ENCODE data around the gene VWF. TPM values are rescaled to one million over a fixed set of nuclear protein-coding genes. Genes with fewer than 3 reads are reported as not detected.
A peak's percentile ranks its signal among the peaks of the same experiment; 100 is the strongest.
"Not testable (repeated sequence)": the region's sequence is repeated elsewhere in the genome, so short reads cannot be mapped to it uniquely, and the experiment has no call there.

The VWF gene
- total RNA-seq, 1 donor from 2014 or later, result not detected

DNA sequence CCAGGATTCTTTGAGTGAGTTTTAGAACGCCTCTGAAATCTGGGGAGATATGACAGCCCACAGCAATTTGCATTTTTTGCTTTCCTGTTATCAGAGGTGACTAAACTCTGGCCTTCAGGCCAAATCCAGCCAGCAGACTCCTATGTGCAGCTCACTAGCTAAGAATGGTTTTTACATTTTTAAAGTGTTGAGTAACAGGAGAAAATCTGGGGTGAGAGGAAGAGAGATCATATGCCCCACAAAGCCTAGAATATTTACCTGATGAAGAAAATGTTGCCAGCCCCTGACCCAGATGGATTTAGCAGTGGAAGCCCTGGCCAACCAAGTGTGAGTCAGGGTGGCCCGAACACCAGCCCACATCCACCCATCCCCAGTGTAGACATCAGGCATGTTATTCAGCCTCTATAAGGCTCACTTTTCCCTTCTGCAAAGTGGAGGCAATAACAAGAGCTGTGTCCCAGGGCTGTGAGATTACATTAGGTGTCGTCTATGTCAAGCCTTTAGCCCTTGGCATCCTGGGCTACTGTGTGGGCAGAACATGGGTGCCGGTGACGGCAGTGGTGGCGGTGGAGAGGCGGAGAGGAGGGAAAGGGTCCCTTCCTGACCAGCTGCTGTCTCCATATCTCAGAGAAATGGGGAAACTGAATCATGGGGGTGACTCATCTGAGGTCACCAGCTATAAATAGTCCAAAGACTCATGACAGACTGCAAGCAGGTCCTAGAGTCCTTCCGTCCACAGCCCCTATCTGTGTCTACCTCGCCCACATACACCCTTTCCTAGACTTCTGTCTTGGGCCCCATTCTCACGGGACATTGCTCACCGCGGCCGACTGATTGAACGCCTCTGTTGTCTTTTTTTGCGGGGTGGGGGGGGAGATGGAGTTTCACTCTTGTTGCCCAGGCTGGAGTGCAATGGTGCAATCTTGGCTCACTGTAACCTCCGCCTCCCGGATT, 43.1 kb upstream of the VWF start:
- DNase-seq, result no peak
- Mint-ChIP-seq H3K4me3 (peak overlapping the region; percentile 32), H3K9me3 (no peaks in the 10 kb centered on the region), H3K36me3 (ENCODE audit: low read depth) (no peaks in the 10 kb centered on the region), H3K4me1 (peaks cover 13% of the 10 kb centered on the region), H3K27ac (peak overlapping the region; percentile 64), H3K27me3 (no peaks in the 10 kb centered on the region)
- intact Hi-C loops (cut with micrococcal nuclease), result no loop called here
- ATAC-seq (ENCODE audit: low read depth), result peak; percentile 80
- POLR2A ChIA-PET, result no interaction called here
- TF ChIP-seq, protein P1, sequence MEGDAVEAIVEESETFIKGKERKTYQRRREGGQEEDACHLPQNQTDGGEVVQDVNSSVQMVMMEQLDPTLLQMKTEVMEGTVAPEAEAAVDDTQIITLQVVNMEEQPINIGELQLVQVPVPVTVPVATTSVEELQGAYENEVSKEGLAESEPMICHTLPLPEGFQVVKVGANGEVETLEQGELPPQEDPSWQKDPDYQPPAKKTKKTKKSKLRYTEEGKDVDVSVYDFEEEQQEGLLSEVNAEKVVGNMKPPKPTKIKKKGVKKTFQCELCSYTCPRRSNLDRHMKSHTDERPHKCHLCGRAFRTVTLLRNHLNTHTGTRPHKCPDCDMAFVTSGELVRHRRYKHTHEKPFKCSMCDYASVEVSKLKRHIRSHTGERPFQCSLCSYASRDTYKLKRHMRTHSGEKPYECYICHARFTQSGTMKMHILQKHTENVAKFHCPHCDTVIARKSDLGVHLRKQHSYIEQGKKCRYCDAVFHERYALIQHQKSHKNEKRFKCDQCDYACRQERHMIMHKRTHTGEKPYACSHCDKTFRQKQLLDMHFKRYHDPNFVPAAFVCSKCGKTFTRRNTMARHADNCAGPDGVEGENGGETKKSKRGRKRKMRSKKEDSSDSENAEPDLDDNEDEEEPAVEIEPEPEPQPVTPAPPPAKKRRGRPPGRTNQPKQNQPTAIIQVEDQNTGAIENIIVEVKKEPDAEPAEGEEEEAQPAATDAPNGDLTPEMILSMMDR (IDR thresholded peaks at IDR 0.05), result no peak
- CTCF ChIA-PET, result no interaction called here

DNA sequence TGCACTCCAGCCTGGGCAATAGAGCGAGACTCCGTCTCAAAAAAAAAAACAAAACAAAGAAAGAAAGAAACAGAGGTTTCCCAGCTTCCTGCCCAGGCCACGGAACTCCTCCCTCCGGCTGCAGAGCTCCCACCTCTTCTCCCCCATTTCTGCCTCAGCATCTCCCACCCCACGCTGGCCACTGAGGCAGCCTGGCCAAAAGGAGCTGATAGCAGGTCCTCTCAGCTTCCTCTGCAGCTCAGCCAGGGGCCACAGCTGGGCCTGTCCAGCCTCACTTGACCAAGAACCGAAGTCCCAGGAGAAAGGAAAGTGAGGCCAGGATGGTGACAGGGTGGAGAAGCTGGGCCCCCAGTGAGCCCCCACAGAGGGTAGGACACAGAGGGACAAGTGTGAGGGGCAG, 42.3 kb upstream of the VWF start:
- Mint-ChIP-seq H3K27me3 (no peaks in the 10 kb centered on the region), H3K4me3 (no peak overlapping the region), H3K27ac (no peak overlapping the region), H3K9me3 (no peaks in the 10 kb centered on the region), H3K4me1 (peaks cover 13% of the 10 kb centered on the region), H3K36me3 (ENCODE audit: low read depth) (no peaks in the 10 kb centered on the region)
- TF ChIP-seq, protein P1 (IDR thresholded peaks at IDR 0.05), result no peak
- DNase-seq (no peak), ATAC-seq (ENCODE audit: low read depth) (no peak)
- ChIA-PET POLR2A (interaction anchor here (0.7 kb wide), 1 partner anchor 15 kb away, joined by 3 read pairs; no protein-coding TSS in a partner anchor), CTCF (no interaction called here)
- intact Hi-C loops (cut with micrococcal nuclease), result no loop called here

DNA sequence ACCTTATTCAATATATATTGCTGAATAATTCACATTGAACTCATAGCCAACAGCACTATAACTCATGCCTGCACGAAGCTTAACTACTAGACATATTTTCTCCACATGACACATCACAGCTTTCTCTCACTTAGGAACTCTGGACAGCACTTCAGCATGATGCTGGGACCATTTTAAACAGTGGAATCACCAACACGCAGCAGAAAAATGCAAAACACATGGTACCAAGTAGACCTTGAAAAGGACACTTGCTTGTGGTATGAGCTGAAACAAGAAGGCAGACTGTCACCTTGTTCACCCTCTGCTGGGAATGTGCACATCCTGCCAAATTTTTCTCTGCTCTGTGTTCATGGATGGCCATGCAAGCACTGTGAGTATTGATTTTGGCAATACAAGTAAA, 40.9 kb upstream of the VWF start:
- ChIA-PET CTCF (no interaction called here), POLR2A (no interaction called here)
- no peak for DNase-seq
- TF ChIP-seq, protein P1 (IDR thresholded peaks at IDR 0.05), result no peak
- Mint-ChIP-seq H3K4me1 (peaks cover 13% of the 10 kb centered on the region), H3K27me3 (peaks cover 2% of the 10 kb centered on the region), H3K4me3 (no peak overlapping the region), H3K36me3 (ENCODE audit: low read depth) (no peaks in the 10 kb centered on the region), H3K9me3 (no peaks in the 10 kb centered on the region), H3K27ac (no peak overlapping the region)
- intact Hi-C loops (cut with micrococcal nuclease), result no loop called here
- no peak for ATAC-seq (ENCODE audit: low read depth)

DNA sequence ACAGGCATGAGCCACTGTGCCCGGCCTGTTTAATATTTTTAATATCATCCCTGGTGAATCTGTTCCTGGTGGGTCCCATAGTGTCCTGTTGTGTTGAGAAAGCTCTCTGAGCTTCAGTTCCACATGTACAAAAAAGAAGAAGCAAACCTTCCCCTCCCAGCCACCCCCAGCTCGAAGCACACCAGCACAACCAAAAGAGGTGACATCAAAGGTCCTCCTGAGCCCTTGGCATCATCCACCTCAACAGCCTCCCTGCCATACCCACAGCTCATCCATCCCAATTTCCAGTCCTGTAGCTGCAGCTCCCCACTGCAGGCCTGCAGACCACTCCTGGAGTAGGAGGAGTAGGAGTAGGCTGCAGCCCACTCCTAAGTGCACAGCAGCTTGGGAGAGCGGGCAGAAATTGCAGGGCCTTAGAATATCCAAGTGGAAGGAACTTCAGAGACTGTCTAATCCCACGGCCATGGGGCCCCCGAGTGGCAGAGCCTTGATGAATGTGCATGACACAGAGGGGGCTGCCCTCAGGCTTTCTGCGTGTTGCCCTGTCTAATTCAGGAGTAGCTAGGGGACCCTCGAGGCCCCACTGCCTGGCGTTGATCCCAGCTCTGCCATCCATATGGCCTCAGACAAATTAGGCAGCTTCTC, 39.1 kb upstream of the VWF start:
- intact Hi-C loops (cut with micrococcal nuclease), result no loop called here
- DNase-seq (no peak), ATAC-seq (ENCODE audit: low read depth) (no peak)
- Mint-ChIP-seq H3K4me3 (no peak overlapping the region), H3K9me3 (no peaks in the 10 kb centered on the region), H3K27ac (no peak overlapping the region), H3K36me3 (ENCODE audit: low read depth) (no peaks in the 10 kb centered on the region), H3K4me1 (peaks cover 13% of the 10 kb centered on the region), H3K27me3 (peaks cover 5% of the 10 kb centered on the region)
- ChIA-PET CTCF (no interaction called here), POLR2A (no interaction called here)
- TF ChIP-seq, protein P1 (IDR thresholded peaks at IDR 0.05), result no peak

DNA sequence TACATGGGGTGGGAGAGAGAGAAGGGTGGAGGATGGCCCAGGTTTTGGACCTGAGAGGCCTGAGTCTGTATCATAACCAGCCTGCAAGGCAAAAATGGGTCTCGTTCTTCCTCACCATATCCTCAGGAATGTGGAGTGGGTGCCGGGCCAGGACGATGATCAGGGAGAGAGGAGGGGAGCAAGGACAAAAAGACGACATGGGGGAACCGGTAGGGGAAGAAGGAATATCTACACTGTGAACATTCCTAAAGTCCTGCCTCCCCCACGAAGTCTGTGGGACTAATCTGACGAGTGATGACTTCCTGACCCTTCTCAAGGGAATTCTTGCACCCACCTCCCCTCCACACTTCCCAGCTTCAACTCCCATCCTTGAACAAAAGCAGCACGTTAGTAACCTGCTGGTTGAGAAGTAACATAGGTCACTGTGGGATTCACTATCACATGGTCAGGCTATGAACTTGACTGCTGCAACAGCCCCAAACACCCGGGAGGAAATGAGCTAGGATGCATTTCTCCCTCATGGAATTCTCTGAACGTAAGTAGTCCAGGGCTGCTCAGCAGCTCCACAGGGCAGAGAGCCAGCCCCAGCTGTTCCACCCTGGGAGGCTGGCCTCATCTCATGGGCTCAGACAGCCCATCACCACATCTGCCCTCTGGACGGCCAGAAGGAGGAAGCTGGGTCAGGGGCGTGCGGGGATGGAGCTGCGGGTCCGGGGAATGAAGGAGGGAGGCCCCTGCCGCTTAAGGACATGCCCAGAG, 36.8 kb upstream of the VWF start:
- CTCF ChIA-PET, result no interaction called here
- Mint-ChIP-seq H3K4me3 (no peak overlapping the region), H3K27me3 (peaks cover 5% of the 10 kb centered on the region), H3K4me1 (no peaks in the 10 kb centered on the region), H3K36me3 (ENCODE audit: low read depth) (no peaks in the 10 kb centered on the region), H3K9me3 (no peaks in the 10 kb centered on the region), H3K27ac (no peak overlapping the region)
- POLR2A ChIA-PET, result no interaction called here
- TF ChIP-seq, protein P1 (IDR thresholded peaks at IDR 0.05), result no peak
- intact Hi-C loops (cut with micrococcal nuclease), result no loop called here
- DNase-seq (no peak), ATAC-seq (ENCODE audit: low read depth) (no peak)

DNA sequence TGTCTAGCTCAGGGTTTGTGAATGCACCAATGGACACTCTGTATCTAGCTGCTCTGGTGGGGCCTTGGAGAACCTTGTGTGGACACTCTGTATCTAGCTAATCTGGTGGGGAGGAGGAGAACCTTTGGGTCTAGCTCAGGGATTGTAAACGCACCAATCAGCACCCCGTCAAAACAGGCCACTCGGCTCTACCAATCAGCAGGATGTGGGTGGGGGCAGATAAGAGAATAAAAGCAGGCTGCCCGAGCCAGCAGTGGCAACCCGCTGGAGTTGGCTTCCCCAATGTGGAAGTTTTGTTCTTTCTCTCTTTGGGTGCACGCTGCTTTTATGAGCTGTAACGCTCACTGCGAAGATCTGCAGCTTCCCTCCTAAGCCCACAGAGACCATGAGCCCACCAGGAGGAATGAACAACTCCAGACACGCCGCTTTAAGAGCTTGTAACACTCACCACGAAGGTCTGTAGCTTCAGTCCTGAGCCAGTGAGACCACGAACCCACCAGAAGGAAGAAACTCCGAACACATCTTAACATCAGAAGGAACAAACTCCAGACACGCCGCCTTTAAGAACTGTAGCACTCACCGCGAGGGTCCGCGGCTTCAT, 35.7 kb upstream of the VWF start:
- POLR2A ChIA-PET; ATAC-seq (ENCODE audit: low read depth); H3K27ac Mint-ChIP-seq; DNase-seq; H3K4me1 Mint-ChIP-seq; intact Hi-C loops (cut with micrococcal nuclease); H3K9me3 Mint-ChIP-seq; H3K36me3 Mint-ChIP-seq (ENCODE audit: low read depth); H3K27me3 Mint-ChIP-seq; CTCF ChIA-PET; H3K4me3 Mint-ChIP-seq: not testable (repeated sequence)

Measured in activated B cell treated with CpG ODN at 0.5 μM for 24 hours (primary cell).